Measurements from ENCODE around the gene PNKD. TPM values are rescaled to one million over a fixed set of nuclear protein-coding genes. Genes with fewer than 3 reads are reported as not detected.

Gene PNKD
- total and polyA plus RNA-seq, 2 experiments from 2014 or later: 28.2 to 83.3 TPM

- no peak overlapping the region for H3K4me3 ChIP-seq
- ATAC-seq: no peak
These were observed 90.1 kb downstream of the PNKD start for GRCh38 chr2:218360453-218360852.

GRCh38 chr2:218362606-218363005 is 92.3 kb downstream of the PNKD start:
- DNase-seq (ENCODE audit: low spot score): no peak
- 0 out of 2 replicates have a peak overlapping the region, but pooled peaks have one; percentile 34 for H3K27ac Mint-ChIP-seq
- Histone ChIP-seq H3K79me2 (replicated peaks; ENCODE audit: insufficient read depth) (no peaks in the 10 kb centered on the region), H3K9me2 (ENCODE audit: insufficient read depth) (no peaks in the 10 kb centered on the region), H2AFZ (no peak overlapping the region), H3K36me3 (ENCODE audit: insufficient read depth) (no peaks in the 10 kb centered on the region), H3F3A (replicated peaks; ENCODE audit: low read depth) (peaks cover 5% of the 10 kb centered on the region; the same call in 1 of the 2 replicates), H4K20me1 (replicated peaks; ENCODE audit: insufficient read depth) (no peaks in the 10 kb centered on the region), H3K27ac (ENCODE audit: low read depth) (no peak overlapping the region), H3K4me2 (no peak overlapping the region), H3K27me3 (ENCODE audit: insufficient read depth) (no peaks in the 10 kb centered on the region), H3K4me1 (ENCODE audit: insufficient read depth) (no peaks in the 10 kb centered on the region), H3K4me3 (no peak overlapping the region)
- H3K9me3 Mint-ChIP-seq: no peaks in the 10 kb centered on the region
- H3K4me1 Mint-ChIP-seq: peaks cover 4% of the 10 kb centered on the region; the same call in 2 of the 3 replicates
- peaks cover 20% of the 10 kb centered on the region for H3K27me3 Mint-ChIP-seq (ENCODE audit: insufficient read depth, low read depth, poor library complexity)
- ATAC-seq: no peak
- no peaks in the 10 kb centered on the region for H3K36me3 Mint-ChIP-seq (ENCODE audit: low read depth)
- no peak overlapping the region for H3K4me3 Mint-ChIP-seq
- TF ChIP-seq POLR2AphosphoS5 (IDR thresholded peaks at IDR 0.05; ENCODE audit: low read depth) (no peak), REST (IDR thresholded peaks at IDR 0.05; ENCODE audit: unreplicated experiment) (no peak), STAT1 (IDR thresholded peaks at IDR 0.05; ENCODE audit: unreplicated experiment) (no peak), ZNF462 (CRISPR knock-in tag; IDR thresholded peaks at IDR 0.05) (no peak), ETS1 (IDR thresholded peaks at IDR 0.05) (no peak), NANOG (IDR thresholded peaks at IDR 0.05; ENCODE audit: borderline replicate concordance) (no peak), EZH2phosphoT487 (IDR thresholded peaks at IDR 0.05; ENCODE audit: unreplicated experiment) (no peak), ZNF114 (CRISPR knock-in tag; IDR thresholded peaks at IDR 0.05) (no peak), JUNB (IDR thresholded peaks at IDR 0.05; ENCODE audit: unreplicated experiment) (no peak), ZNF331 (CRISPR knock-in tag; IDR thresholded peaks at IDR 0.05; ENCODE audit: low read depth) (no peak), CREB1 (CRISPR knock-in tag; IDR thresholded peaks at IDR 0.05; ENCODE audit: low read depth) (no peak), EZH2 (IDR thresholded peaks at IDR 0.05; ENCODE audit: low read depth, unreplicated experiment) (no peak)

More at GRCh38 chr2:218360453-218360852, 90.1 kb downstream of the PNKD start:
- no peaks in the 10 kb centered on the region for H3K36me3 ChIP-seq (ENCODE audit: insufficient read depth)
- peaks cover 14% of the 10 kb centered on the region; the same call in 2 of the 3 replicates for H3K4me1 Mint-ChIP-seq
- peak overlapping the region; percentile 66; the same call in 1 of the 2 replicates for H2AFZ ChIP-seq
- H3K27me3 ChIP-seq (ENCODE audit: insufficient read depth): no peaks in the 10 kb centered on the region
- H3K27ac Mint-ChIP-seq: no peak overlapping the region
- H3K36me3 Mint-ChIP-seq (ENCODE audit: low read depth): no peaks in the 10 kb centered on the region
- no peak overlapping the region for H3K4me3 Mint-ChIP-seq
- no peaks in the 10 kb centered on the region for H3K9me3 Mint-ChIP-seq
- no peak for TF ChIP-seq POLR2AphosphoS5 (IDR thresholded peaks at IDR 0.05; ENCODE audit: low read depth)
- no peak for TF ChIP-seq JUNB (IDR thresholded peaks at IDR 0.05; ENCODE audit: unreplicated experiment)
- no peak for TF ChIP-seq ZNF114 (CRISPR knock-in tag; IDR thresholded peaks at IDR 0.05)
- H3K27ac ChIP-seq (ENCODE audit: low read depth): no peak overlapping the region
- no peak for DNase-seq (ENCODE audit: low spot score)
- H3K79me2 ChIP-seq (replicated peaks; ENCODE audit: insufficient read depth): no peaks in the 10 kb centered on the region
- H3K4me2 ChIP-seq: no peak overlapping the region
- H3F3A ChIP-seq (replicated peaks; ENCODE audit: low read depth): no peaks in the 10 kb centered on the region
- no peaks in the 10 kb centered on the region for H3K4me1 ChIP-seq (ENCODE audit: insufficient read depth)
- peaks cover 18% of the 10 kb centered on the region for H3K27me3 Mint-ChIP-seq (ENCODE audit: insufficient read depth, low read depth, poor library complexity)
- H4K20me1 ChIP-seq (replicated peaks; ENCODE audit: insufficient read depth): no peaks in the 10 kb centered on the region
- H3K9me2 ChIP-seq (ENCODE audit: insufficient read depth): no peaks in the 10 kb centered on the region
